IPS-18a (cell line): ENCODE measurements around the gene CREB3.

ENCODE experiments used
- H3K27ac ChIP-seq: one replicate; pipeline ENCODE4 v1.5.1; 2013; ENCODE audit warnings: low read length
- H3K27me3 ChIP-seq: one replicate; pipeline ENCODE4 v1.6.1; 2013; ENCODE audit warnings: mild to moderate bottlenecking, low read length; ENCODE audit not compliant: control insufficient read depth, insufficient read depth
- H3K36me3 ChIP-seq: one replicate; pipeline ENCODE4 v1.6.1; 2013; ENCODE audit warnings: low read depth, low read length; ENCODE audit not compliant: control insufficient read depth
- H3K4me1 ChIP-seq: one replicate; pipeline ENCODE4 v1.6.1; 2013; ENCODE audit warnings: low read depth, low read length; ENCODE audit not compliant: control insufficient read depth
- H3K4me3 ChIP-seq: one replicate; pipeline ENCODE4 v1.5.1; 2013; ENCODE audit warnings: low read length
- H3K9ac ChIP-seq: one replicate; pipeline ENCODE4 v1.6.1; 2013; ENCODE audit warnings: mild to moderate bottlenecking, low read length, moderate library complexity
- H3K9me3 ChIP-seq: one replicate; pipeline ENCODE4 v1.6.1; 2013; ENCODE audit warnings: low read depth, low read length; ENCODE audit not compliant: control insufficient read depth

The CREB3 gene

DNA sequence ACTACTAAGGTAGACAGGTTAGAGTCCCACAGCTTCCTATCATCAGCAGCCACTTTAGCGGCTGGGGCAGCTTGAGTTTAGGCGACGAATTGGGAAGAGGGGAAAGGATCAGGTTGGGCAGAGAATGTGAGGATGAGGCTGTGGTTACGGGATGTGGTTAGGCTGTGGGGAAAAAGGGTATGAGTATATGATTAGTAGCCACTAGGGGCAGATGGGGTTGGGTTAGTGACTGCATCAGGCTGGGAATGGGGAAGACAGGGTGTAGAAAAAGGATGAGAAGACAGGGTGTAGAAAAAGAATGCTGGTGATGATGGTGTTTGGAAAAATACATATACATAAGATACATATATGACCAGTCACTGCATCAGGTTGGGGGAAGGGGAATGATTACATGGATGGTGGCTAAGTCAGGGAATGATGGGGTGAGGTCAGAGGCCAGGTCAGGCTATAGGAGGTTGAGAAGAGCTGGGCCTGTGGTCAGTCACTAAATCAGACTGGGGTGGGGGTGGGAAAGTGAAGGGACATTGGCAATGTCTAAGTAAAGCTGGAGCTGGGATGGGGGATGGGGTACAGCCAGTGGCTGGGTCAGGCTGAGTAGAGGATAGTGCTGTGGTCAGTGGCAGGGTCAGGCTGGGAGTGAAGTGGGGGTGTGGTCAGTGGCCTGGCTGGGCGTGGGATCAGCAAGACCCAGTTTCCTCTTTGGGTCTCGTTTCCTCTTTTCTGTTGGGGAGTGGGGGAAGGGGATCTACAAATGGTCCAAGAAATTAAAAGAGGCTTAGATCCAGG, 2.6 kb upstream of the CREB3 start:
- H3K27ac ChIP-seq = no peak overlapping the region

DNA sequence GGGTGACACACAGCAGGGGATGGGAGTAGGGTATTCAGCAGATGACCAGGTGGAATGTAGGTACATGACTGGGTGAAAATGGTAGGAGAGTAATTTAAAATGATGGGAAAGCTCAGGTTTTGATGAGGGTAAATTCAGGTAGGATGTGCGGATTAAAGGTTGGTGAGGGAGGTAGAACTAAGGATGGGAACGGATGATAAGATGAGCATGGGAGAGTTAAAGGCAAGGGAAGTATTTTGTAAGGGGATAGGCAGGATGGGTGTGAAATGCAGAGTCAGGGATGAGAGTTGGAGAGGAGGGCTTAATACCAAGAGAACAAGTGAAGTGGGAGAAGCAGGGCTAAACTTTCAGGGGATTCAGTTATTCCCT, 2.0 kb upstream of the CREB3 start:
- Histone ChIP-seq H3K27me3 (no peaks in the 10 kb centered on the region), H3K9ac (no peak overlapping the region), H3K4me3 (peak overlapping the region; percentile 93), H3K9me3 (no peaks in the 10 kb centered on the region), H3K4me1 (peaks cover 48% of the 10 kb centered on the region), H3K36me3 (peaks cover 12% of the 10 kb centered on the region), H3K27ac (no peak overlapping the region)

More for the DNA sequence above, 2.6 kb upstream of the CREB3 start:
- H3K9ac ChIP-seq = no peak overlapping the region
- H3K9me3 ChIP-seq = no peaks in the 10 kb centered on the region
- H3K36me3 ChIP-seq = peaks cover 9% of the 10 kb centered on the region
- H3K27me3 ChIP-seq = no peaks in the 10 kb centered on the region
- peak overlapping the region; percentile 18 for H3K4me3 ChIP-seq
- H3K4me1 ChIP-seq = peaks cover 48% of the 10 kb centered on the region

DNA sequence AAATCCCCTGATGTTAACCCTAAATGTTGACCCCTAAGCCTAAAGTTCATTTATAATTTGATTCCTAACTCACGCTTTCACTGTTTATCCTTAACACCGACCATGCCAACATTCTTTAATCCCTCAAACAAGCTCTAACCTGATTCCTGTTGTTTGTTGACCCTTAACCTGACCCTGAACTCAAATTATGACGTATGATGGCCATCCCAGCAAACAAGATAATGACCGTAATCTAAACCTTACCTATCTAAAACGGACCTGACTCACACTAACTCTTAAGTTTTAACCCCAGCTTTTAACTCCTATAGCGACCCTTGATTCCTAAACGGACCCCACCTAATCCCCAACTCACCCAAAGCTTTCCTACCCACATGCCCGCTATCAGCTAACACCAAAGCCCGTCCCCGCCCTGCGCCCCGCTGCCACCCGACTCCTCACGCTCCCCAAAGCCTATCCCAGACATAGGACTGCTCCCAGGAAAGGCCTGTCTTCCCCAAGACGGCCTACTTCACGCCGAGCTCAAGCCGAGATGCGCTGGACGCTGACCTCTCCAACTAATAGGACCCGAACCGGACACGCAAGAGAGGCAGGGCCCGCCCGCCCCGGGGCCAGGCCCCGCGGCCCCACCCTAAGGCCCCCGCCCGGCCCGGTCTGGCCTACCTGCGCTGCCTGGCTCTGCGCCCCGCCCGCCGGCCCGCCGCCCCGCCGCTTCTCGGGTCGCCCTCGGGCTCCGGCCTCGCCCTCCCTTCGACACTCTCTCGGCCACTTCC, 866 bp upstream of the CREB3 start:
- Histone ChIP-seq H3K36me3 (peaks cover 23% of the 10 kb centered on the region), H3K27me3 (no peaks in the 10 kb centered on the region), H3K9me3 (no peaks in the 10 kb centered on the region), H3K9ac (peak overlapping the region; percentile 77), H3K27ac (peak overlapping the region; percentile 32), H3K4me1 (peaks cover 47% of the 10 kb centered on the region), H3K4me3 (peak overlapping the region; percentile 93)

GRCh38 chr9:35732800-35733541, 505 bp downstream of the CREB3 start:
- Histone ChIP-seq H3K9ac (peak overlapping the region; percentile 77), H3K4me1 (peaks cover 33% of the 10 kb centered on the region), H3K9me3 (no peaks in the 10 kb centered on the region), H3K36me3 (peaks cover 37% of the 10 kb centered on the region), H3K27me3 (no peaks in the 10 kb centered on the region), H3K27ac (peak overlapping the region; percentile 52), H3K4me3 (peak overlapping the region; percentile 93)

GRCh38 chr9:35734096-35734495, 1.6 kb downstream of the CREB3 start:
- H3K4me3 ChIP-seq = no peak overlapping the region
- no peak overlapping the region for H3K27ac ChIP-seq
- H3K4me1 ChIP-seq = peaks cover 25% of the 10 kb centered on the region
- H3K9me3 ChIP-seq = no peaks in the 10 kb centered on the region
- H3K27me3 ChIP-seq = no peaks in the 10 kb centered on the region
- H3K36me3 ChIP-seq = peaks cover 48% of the 10 kb centered on the region
- no peak overlapping the region for H3K9ac ChIP-seq

GRCh38 chr9:35736201-35736633, 3.8 kb downstream of the CREB3 start:
- H3K27ac ChIP-seq = no peak overlapping the region
- no peaks in the 10 kb centered on the region for H3K27me3 ChIP-seq
- H3K4me1 ChIP-seq = peaks cover 5% of the 10 kb centered on the region
- H3K9ac ChIP-seq = no peak overlapping the region
- no peak overlapping the region for H3K4me3 ChIP-seq
- H3K36me3 ChIP-seq = peaks cover 67% of the 10 kb centered on the region
- H3K9me3 ChIP-seq = no peaks in the 10 kb centered on the region

DNA sequence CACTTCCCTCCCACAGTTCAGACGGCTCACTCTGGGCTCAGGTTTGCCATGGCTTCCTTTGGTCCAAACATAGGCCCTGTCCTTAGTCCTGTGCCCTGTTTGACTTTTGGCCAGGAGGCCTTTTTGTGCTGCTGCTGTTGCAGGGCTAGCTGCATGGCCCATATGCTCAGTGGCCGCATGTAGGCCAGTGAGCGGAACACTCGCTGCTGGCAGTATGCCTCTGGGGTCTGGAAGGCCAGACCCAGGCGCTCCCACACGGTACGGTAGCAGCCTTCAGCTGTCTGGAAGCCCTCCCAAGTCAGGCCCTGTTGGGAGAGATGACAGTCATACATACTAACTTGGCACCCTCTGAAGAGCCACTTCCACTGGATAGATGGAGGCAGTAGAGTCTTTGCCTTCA, 4.7 kb downstream of the CREB3 start:
- Histone ChIP-seq H3K4me1 (peaks cover 4% of the 10 kb centered on the region), H3K9me3 (no peaks in the 10 kb centered on the region), H3K4me3 (no peak overlapping the region), H3K36me3 (peaks cover 74% of the 10 kb centered on the region), H3K9ac (no peak overlapping the region), H3K27ac (no peak overlapping the region), H3K27me3 (no peaks in the 10 kb centered on the region)

DNA sequence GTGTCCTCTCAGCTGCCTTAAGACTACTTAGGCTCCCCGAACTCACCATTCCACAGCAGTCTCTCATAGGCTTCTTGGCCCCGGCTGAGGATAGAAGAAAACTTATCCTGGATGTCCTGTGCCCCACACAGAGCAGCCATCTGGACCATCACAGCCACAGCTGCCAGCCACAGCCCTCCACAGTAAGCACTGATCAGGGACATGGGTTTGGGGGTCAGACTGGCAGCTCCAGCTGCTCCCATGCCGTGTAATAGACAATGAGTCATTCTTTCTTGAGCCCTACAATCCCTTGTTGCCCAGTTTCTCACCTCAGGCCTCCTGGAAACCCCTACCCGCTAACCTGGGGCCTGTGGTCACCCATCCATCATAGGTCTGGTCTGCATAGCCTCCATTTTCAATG, 5.7 kb downstream of the CREB3 start:
- no peak overlapping the region for H3K27ac ChIP-seq
- H3K9ac ChIP-seq = no peak overlapping the region
- H3K27me3 ChIP-seq = no peaks in the 10 kb centered on the region
- peaks cover 4% of the 10 kb centered on the region for H3K4me1 ChIP-seq
- H3K4me3 ChIP-seq = no peak overlapping the region
- peaks cover 85% of the 10 kb centered on the region for H3K36me3 ChIP-seq
- H3K9me3 ChIP-seq = no peaks in the 10 kb centered on the region

GRCh38 chr9:35738924-35739323, 6.5 kb downstream of the CREB3 start:
- H3K36me3 ChIP-seq = peaks cover 92% of the 10 kb centered on the region
- no peak overlapping the region for H3K4me3 ChIP-seq
- H3K9me3 ChIP-seq = no peaks in the 10 kb centered on the region
- H3K4me1 ChIP-seq = no peaks in the 10 kb centered on the region
- no peak overlapping the region for H3K27ac ChIP-seq
- H3K27me3 ChIP-seq = no peaks in the 10 kb centered on the region
- H3K9ac ChIP-seq = no peak overlapping the region

DNA sequence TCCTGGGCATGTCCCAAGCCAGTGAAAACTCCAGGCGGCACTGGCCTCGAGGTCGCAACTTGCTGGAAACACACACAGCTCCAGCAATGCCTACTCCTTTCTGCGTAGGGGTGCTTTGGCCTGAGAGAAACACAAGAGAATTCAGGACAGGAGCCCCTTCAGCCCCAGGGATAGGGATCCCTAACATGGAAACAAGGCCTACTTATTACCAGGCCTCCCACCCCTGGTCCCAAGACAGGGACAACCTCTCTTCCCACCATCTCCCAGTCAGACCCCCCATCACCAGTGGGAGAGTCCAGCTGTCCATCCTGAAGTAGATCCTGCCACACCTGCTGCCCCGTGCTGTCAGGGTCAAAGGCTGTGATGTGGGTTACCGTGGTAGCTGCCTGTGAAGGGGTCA, 7.8 kb downstream of the CREB3 start:
- Histone ChIP-seq H3K9ac (no peak overlapping the region), H3K36me3 (peaks cover 91% of the 10 kb centered on the region), H3K4me3 (no peak overlapping the region), H3K9me3 (no peaks in the 10 kb centered on the region), H3K4me1 (no peaks in the 10 kb centered on the region), H3K27me3 (no peaks in the 10 kb centered on the region), H3K27ac (no peak overlapping the region)

DNA sequence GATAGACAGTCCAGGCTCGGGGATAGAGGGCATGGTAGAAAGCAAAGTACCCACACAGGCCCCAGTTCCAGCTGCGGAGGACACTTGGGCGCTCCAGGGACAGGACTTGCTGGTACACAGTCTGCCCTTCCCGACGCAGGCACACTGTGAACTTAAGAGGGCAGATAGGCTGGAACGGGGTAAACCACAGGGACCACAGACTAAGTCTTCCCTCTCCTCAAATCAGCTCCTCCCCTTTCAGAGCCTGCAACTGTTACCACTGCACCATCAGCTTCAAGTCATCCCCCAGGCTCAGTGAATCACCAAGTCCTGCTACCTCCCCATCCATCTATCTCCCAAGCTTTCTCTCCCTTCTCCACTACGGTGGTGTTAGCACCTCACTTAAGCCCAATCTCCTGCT, 9.3 kb downstream of the CREB3 start:
- Histone ChIP-seq H3K27ac (no peak overlapping the region), H3K27me3 (no peaks in the 10 kb centered on the region), H3K4me3 (no peak overlapping the region), H3K4me1 (no peaks in the 10 kb centered on the region), H3K36me3 (peaks cover 76% of the 10 kb centered on the region), H3K9me3 (no peaks in the 10 kb centered on the region), H3K9ac (no peak overlapping the region)
